WI38 (cell line): ENCODE results near the gene MRI1.
A peak's percentile ranks its signal among the peaks of the same experiment; 100 is the strongest.
"Not testable (repeated sequence)": the region's sequence is repeated elsewhere in the genome, so short reads cannot be mapped to it uniquely, and the experiment has no call there.

Experiments
- H3K4me3 ChIP-seq: 2 replicates; pipeline ENCODE4 v1.5.1; 2011; ENCODE audit warnings: low read depth, mild to moderate bottlenecking, control low read depth, low read length
- CTCF ChIP-seq: IDR thresholded peaks from 2 replicates; pipeline ENCODE4 v1.5.1; 2012; ENCODE audit warnings: low read depth, mild to moderate bottlenecking, control low read depth, low read length

MRI1 gene

GRCh38 chr19:13782537-13782936 is 18.2 kb downstream of the MRI1 start:
- no peak overlapping the region for H3K4me3 ChIP-seq
- TF ChIP-seq CTCF: no peak

GRCh38 chr19:13783565-13784500 is 19.5 kb downstream of the MRI1 start:
- H3K4me3 ChIP-seq: no peak overlapping the region
- no peak for TF ChIP-seq CTCF

- H3K4me3 ChIP-seq: no peak overlapping the region
- peak; percentile 66 for TF ChIP-seq CTCF
These were observed 20.6 kb downstream of the MRI1 start for GRCh38 chr19:13784731-13785452.

GRCh38 chr19:13788991-13789390 is 24.7 kb downstream of the MRI1 start:
- TF ChIP-seq CTCF: no peak
- no peak overlapping the region for H3K4me3 ChIP-seq

GRCh38 chr19:13790354-13790753 is 26.0 kb downstream of the MRI1 start:
- no peak for TF ChIP-seq CTCF
- H3K4me3 ChIP-seq: no peak overlapping the region

GRCh38 chr19:13793317-13793716 is 29.0 kb downstream of the MRI1 start:
- not testable (repeated sequence) for H3K4me3 ChIP-seq

- TF ChIP-seq CTCF: no peak
- H3K4me3 ChIP-seq: peak overlapping the region; percentile 78
These were observed 30.1 kb downstream of the MRI1 start for GRCh38 chr19:13794398-13794756.
